ENCODE measurements around the gene VWC2. TPM values are rescaled to one million over a fixed set of nuclear protein-coding genes. Genes with fewer than 3 reads are reported as not detected.

VWC2 gene
- total RNA-seq, 1 donor from 2014 or later: 0.10 TPM

DNA sequence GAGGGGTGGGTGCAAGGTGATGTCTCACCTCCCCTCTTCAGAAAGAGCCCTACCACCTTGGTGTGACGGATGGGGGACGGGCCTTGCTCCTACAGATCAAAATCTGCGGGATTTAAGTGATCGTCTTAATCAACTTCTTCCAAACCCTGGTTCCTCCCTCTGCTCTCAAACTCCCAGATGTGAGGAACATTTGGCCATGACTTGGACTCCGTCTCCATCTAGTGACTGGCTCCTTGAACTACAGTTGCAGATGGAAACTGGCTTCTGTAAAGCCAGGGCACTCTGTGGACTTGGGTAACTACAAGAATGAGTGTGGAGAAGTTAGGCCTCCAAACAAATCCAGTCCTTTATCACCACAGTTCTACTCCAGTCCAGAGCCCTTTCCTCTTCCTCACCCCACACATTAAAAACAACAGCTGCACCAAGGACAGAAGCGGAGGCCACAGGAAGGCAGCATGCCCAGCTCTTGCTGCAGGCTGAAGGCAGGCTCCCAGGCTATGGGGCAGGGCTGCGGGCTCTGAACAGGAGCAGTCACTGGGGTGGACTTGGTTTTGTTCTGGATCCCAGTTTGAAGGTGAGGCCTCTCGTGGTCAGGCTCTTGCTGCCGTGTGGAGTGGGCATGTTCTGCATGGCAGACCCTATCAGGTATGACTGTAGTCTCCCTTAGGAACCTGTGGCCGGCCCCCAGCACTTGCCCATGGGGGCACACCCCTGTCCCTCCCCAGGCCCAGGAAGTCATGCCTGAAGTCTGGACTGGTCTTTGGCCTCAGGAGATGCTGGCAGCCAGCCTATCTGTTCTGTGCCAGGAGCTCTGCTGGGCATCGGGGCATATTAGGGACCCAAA, 79.4 kb downstream of the VWC2 start:
- DNase-seq: peak; percentile 80

DNA sequence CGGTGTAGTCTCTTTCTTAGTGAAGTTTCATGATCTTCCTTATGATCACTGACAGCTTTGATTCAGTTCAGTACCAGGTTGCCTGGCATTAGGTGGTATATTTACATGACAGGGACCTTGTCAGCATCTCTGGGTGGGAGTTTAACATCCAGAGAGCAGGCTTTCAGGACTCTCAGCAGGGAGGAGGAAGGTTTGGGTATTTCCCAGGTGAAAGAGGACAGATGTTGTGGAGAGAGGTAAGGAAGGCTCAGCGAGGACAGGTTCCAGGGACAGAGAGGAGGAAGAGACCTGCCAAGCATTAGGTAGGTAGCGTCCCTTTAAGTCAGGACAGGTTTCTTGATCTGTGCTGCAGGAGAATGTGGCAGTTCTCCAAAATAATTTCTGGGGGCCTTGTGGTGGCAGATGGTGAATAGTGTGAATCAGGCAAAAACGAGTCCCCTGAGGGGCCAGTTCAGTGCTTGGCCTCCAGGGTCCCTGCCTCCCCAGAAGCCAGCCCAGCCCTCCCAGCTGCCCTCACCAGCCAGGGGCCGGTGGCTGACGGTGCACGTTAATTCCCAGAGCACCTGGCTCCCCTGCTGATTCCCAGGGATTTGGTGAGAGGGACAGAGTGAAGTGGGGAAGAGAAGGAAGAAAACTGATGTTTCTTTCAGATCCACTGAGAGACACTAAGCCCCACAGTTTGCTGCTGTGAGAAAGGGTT, 82.0 kb downstream of the VWC2 start:
- DNase-seq: no peak

DNA sequence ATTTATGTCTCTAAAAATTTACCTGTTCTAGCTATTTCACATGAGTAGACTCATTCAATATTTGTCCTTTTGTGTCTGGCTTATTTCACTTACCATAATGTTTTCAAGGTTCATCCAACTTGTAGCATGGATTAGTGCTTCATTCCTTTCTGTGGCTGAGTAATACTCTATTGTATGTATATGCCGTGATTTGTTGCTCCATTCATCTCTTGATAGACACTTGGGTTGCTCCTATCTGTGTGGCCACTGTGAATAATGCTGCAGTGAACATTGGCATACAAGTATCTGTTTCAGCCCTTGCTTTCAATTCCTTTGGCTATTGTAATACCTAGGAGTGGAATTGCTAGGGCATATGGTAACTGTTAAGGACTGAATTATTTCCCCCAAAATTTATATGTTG, 86.9 kb downstream of the VWC2 start:
- DNase-seq: no peak

DNA sequence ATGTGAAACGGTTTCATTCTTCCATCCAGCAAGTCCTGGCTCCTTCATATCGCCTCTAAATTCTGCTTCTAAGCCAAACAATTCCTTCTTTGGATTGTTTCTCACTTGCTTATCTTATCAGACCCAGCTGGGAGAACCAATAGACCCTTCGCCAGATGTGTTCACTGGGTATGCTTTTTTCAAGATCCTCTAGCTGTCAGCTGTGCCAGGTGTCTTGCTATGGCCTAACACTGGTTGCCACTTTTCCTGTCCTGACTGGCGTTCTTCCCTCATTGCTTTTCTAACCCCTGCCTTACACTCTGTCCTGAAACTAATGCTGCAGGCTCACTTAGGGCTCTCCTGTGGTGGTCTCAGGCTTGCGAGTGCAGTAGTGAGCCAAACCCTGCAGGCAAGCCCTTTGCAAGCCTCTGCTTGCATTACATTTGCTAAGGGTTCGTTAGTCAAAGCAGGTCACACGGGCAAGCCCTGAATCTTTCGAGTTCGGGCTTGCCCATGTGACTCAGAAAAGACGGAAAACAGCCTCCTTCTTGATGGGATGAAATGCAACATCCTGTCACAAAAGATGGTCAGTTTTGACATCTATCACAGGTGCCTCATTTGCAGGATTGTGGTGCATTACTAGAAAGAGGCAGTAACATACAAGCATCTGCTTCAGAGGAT, 92.8 kb downstream of the VWC2 start:
- peak; percentile 21 for DNase-seq

DNA sequence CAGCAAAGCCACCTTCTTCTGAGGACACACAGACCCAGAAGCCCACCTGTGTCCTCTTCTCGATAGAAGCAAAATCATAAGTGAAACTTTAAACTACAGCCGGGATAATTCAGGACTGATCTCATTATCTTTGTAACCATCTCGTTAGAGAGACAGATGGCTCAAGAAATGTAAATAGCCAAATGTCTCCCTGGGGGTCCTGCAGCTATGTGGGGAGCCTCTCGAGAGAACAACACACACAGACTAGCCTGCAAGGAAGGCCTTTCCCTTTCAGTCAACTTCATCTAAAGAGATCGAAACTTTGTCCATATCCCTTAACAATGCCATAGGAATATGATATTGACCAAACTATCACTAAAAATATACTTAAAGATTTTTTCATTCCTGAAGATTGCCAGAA, 93.5 kb downstream of the VWC2 start:
- DNase-seq: no peak

DNA sequence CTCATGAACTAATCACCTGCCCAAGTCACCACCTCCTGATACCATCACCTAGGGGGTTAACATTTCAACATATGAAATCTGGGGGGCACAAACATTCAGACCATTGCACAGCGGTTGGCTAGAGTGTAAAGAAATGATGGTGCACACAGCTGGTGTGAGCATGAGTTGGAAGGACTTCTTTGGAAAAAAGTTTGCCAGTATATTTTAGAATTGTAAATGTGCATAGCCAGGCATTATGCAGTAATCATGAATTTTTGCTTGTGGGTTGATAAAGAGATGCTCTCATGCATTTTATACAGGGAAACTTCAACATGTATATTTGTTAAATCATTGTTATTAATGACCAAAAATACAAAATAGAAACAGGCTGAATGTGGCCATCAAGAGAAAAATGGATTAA, 100.0 kb downstream of the VWC2 start:
- no peak for DNase-seq

DNA sequence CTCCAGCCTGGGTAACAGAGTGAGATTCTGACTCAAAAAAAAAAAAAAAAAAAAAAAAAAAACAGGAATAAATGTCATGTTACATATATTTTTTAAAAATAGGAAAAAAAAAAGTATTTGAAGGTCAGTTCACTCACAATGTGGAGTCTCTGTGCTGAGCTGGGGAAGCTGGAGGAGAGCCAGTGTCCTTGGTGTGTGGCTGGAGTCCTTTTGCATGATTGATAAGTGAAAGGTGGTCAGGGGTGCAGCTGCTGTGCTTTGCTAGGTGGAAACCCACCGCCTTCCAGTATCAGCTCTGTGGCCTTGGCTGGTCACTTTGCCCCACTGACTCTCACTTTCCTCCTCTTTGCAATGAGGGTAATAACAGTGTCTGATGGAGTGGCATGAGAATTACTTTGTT, 101.9 kb downstream of the VWC2 start:
- no peak for DNase-seq

DNA sequence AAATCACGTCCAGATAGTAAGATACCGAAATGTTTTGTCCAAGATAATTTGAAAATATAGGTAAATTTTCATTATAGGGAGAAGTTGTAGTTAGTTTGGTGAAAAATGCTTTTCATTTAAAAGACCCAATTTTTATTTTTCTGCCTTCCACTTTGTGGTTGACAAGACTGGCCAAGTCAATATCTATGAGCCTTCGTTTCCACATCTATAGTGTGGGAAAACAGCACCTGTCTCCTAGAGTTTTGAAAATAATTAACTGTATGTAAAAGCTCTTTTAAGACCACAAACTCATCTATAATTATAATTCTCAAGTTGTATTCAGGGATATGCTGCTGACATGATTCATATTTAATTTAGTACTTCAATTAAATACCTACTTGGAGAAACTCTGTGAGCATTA, 102.8 kb downstream of the VWC2 start:
- no peak for DNase-seq

DNA sequence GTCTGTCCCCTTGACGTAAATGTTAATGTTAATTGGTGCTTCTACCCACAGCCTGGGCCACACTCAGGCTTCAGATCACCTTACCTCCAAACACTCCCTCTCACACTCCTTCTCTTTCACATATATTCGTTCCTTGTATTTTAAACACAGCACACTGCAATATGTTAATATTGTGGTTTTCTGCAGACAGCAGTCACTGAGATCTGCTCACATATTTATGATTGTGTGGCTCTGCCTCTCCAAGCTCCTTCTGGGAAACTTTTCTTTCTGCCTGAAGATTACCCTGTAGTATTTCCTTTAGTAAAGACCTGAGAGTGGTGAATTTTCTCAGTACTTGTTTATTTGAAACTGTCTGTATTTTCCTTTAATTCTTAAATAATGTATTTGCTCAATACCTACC, 104.7 kb downstream of the VWC2 start:
- DNase-seq: no peak

DNA sequence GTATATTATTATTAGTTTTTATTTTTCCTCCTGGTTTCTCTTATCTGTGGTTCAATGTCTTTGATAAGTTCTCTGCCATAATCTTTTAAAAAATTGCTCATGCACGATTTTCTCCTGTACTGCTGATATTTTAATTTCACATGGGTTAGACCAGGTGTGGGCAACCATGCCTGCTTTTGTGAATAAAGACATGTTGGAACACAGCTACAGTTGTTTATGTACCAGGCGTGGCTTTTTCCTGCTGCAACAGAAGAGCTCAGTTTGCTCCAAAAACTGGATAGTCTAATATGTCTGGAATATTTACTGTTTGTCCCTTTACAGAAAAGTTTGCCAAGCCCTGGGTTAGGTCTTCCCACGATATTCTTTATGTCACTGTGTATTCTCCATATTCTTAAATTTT, 105.2 kb downstream of the VWC2 start:
- peak; percentile 24 for DNase-seq

DNA sequence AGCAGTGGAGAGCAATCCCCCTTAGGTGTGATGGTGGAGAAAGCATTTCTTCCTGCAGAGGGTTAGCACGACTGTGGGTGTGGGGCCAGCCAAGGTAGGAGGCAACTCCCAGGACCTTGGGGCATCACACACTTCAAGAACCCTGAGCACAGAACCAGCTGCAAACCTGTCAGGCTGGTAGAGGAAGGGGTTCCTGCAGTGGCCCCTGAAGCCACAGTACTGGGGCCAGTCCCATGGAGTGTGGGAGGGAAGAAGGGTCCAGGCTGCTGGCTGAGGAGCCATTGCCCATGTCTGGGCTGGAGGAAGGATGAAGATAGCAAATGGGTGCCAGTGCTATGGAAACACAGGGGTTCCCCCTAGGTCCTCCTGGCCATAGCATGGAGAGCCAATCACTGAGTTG, 110.5 kb downstream of the VWC2 start:
- DNase-seq: no peak

DNA sequence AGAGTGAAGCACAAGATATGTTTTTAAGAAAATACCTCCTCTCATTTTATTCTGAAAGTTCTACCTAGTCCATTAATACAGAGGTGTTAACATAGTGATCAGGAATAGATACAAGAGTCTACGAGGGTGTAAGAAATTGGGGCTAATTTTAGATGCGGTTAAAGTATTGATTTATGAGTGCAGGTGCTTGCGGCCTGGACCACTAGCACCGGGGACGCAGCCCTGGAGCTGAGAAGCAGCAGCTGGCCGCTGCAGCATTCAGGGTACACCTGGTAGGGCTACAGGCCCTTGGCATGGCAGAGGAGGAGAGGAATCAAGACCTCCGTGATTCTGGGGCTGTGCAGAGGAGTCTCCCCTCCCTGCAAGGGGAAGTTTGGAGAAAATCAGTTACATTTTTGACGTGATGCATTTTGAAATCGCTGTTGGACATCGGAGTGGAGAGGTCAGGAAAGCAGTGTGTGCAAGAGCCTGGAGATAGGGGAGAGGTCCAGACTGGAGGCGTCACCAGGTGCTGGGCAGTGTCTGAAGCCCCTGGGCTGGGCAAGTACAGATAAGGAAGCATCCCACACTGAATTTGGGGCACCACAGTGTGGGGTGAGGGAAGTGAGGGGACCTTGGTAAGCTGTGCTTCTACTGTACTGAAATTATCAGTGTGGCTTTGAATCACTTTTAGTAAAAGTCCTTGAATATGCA, 112.3 kb downstream of the VWC2 start:
- DNase-seq: no peak

DNA sequence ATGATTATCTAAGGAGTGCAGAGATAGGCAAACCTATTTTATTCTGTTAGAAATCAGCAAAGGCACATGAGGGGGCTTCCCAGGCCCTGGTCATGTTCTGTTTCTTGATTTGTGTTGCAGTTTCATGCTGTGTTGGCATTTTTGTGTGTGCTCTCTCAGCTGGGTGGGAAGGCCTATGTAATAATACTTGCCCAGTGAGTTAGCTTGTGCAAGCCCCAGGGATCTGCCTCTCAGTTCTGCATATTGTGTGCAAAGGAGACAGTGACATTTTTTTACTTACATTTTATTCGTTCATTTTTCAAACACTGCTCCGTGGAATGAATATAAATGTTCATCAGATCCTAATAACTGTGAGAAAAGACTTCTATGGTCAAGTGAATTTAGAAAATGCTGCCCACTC, 119.0 kb downstream of the VWC2 start:
- DNase-seq: no peak

DNA sequence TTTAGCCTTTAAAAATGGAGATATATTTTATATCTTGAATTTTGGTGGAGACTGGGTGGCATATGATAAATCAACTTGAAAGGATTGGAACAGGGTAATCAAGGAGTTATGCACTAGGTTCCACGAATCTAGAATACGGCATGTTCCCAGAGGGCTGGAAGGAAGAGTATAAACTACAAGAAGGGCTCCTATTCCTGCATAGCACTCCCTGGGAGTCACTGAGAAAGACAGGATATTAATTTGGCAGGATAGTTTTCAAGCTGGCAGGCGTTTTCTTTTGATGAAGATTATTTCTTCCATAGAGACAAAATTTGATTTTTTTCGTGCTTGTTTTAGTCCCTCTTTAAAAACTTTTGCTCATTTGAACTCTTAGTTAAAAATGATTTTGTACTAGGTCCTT, 119.7 kb downstream of the VWC2 start:
- DNase-seq: no peak

DNA sequence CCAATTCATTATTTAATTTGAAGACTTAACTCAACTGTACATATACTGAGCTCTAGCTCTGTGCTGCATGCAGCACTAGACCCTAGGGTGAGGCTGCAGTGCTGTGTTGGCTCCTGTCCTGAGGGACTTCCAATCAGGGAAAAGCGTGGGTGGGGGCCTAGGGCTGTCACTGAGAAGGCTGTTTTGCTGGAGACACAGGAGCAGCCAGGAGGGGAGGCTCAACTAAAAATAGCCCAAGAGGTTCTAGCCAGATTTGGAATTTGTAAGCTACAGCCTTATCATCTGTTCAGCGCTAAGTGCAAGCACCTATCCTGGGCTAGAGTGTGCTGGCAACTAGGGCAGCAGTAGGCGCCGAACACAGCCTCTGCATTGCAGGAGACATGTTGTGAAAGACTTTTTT, 121.1 kb downstream of the VWC2 start:
- DNase-seq: no peak

DNA sequence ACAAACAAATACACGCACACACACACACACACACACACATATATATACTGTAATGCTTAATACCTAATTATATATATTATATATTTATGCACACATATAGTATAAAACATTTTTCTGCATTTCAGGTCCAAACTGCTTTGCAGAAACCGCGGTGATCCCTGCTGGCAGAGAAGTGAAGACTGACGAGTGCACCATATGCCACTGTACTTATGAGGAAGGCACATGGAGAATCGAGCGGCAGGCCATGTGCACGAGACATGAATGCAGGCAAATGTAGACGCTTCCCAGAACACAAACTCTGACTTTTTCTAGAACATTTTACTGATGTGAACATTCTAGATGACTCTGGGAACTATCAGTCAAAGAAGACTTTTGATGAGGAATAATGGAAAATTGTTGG, 138.5 kb downstream of the VWC2 start:
- DNase-seq: no peak

DNA sequence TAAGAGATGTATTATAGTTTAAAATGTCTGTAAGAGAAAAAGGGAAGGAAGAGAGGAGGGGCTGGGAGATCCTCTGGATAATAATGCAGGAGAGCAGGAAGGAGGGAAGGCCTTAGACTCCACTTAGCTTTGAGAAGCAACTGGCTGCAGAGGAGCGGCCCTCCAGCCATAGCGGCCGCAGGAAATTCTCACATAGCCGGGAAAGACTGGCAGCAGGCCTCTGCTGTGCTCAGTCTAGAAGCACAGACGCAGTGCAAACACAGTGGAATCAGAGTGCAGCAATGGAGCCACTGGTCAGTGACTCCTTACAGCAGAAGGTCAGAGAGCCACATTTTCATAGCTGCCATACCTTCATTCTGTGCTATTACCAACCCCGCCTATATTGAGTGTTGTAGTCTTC, 153.3 kb downstream of the VWC2 start:
- no peak for DNase-seq

DNA sequence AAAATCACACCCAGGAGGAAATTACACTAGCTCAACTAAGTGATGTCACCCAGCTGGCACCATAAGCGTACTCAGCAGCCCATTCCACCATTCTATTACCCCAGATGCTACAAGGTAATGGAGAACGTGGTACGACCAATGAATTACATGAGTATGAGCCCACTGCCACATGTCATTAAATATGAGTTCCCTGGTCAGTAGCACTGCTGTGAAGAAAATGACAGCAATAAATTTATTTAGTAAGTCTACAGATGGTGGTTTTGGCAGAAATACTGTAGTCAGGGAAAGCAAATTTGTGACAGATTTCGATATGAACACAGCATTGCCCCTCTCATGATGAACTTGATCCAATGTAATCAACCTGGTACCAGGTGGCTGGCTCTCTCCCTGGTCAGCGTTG, 154.2 kb downstream of the VWC2 start:
- no peak for DNase-seq

DNA sequence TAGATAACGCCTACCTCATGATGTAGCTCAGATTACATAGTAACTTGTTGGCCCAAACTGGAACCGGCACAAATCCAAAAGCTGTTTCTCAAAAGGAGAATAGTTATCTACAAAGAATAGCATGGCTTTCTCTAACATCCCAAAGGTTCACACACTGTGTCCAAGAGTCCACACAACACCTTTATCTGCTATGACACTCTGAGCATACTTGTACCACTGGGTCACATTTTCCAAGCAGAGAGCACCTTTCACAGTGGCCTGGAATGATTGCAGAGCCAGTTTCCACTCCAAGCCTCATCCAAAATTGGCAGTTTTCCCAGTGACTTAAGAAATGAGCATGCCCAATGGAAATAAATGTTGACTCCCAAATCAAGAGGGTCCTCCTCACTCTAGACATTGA, 155.3 kb downstream of the VWC2 start:
- no peak for DNase-seq

DNA sequence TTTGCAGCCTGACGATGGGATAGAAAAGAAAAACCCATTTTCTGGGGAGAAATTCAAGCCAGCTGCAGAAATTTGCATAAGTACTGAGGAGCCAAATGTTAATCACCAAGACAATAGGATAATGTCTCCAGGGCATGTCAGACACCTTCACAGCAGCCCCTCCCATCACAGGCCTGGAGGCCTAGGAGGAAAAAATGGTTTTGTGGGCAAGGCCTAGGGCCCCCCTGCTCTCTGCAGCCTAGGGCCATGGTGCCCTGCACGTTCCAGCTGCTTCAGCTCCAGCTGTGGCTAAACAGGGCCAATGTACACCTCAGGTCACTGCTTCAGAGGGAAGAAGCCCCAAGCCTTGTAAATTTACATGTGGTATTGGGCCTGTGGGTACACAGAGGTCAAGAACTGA, 158.2 kb downstream of the VWC2 start:
- no peak for DNase-seq

DNA sequence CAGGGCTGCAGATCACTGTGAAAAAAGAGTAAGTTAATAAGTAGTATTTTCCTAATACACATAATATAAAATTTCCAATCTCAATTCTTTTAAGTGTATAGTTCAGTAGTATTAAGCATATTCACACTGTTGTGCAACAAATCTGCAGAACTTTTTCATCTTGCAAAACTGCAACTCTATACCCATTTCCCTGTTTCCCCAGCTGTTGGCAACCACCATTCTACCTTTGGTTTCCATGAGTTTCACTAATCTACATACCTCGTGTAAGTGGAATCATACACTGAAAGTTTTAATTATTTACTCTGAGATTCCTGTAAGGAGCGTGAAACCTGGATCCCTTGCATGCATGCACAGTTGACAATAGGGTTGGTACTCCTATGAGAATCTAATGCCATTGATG, 164.2 kb downstream of the VWC2 start:
- DNase-seq: no peak

All from tongue (tissue), 2 donors.